GM12872 (cell line): Measurements from ENCODE around the gene ARHGAP30.
A peak's percentile ranks its signal among the peaks of the same experiment; 100 is the strongest.

Source experiments
- CTCF ChIP-seq: IDR thresholded peaks from 3 replicates; pipeline ENCODE4 v1.5.1; 2011; ENCODE audit warnings: low read depth, mild to moderate bottlenecking, low read length, moderate library complexity; ENCODE audit not compliant: insufficient read depth

ARHGAP30 gene

DNA sequence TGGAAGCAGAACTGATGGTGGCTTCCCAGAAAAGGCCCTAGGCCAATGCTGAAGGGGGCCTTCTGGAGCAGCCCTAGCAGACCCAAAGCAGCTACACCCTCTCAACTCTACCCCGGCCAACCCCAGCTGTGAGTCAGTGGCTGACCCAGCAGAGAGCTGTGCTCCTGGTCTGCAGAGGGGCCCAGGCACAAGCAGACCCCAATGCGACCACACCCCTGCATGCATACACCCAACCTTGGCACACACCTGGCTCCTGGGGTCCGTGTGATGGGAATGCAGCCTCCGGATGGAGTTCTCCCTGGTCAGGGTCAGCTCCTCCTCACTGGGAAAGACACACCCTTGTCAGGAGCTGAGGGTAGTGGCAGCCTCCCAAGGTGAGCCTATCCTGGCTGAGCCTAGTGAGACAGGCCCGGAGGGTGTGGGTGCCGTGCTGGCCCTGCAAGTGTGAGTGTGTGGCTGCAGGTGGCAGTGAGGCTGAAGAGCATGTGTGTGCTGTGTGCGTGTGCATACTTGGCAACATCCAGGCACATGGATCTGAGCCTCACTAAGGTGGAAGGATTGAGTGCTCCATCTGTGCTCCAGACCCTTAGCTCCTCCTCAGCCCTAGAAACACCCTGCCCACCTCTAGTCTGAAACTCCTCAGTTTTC is 3.9 kb upstream of the ARHGAP30 start:
- TF ChIP-seq CTCF: no peak

GRCh38 chr1:161072751-161073449 is 3.2 kb upstream of the ARHGAP30 start:
- TF ChIP-seq CTCF: no peak

DNA sequence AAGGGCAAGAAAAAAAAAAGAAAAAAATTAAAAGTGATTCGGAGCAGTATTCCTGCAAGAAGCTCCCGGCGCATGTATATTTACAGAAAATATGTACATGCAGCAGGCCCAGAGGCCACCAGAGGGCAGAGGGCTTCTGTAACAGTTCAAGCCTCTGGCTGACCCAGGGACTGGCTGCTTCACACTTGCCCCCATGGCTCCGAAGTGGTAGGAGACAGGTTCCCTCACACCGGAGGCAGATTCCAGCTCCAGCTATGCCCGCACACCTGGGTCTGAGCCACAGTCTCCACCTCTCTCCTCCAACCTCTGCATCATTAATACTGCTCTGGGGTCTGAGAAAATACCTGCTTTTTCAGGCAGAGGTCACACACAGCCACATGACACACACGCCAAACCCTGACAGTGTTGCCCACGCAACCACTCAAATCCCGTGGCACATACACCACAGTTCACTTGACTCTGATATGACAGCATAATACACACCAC is 2.2 kb upstream of the ARHGAP30 start:
- TF ChIP-seq CTCF: peak; percentile 80

DNA sequence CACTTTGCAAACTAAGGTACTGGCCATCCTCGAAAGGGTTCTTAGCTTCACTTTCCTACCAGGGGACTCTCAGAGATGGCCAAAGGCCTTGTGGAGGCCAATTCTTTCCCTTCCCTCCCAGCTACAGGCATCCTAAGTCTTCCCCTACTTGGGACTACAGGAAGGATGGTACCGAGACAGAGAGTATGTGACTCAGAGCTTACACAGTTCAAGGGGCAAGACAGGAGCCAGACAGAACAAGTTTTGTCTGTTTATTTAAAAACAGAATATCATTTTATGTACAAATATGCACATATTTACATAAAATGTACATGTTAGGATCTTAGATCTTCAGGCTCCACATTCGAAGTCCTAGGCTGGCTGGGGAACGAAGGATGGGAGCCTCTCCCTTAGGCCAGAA is 1.1 kb upstream of the ARHGAP30 start:
- TF ChIP-seq CTCF: no peak

DNA sequence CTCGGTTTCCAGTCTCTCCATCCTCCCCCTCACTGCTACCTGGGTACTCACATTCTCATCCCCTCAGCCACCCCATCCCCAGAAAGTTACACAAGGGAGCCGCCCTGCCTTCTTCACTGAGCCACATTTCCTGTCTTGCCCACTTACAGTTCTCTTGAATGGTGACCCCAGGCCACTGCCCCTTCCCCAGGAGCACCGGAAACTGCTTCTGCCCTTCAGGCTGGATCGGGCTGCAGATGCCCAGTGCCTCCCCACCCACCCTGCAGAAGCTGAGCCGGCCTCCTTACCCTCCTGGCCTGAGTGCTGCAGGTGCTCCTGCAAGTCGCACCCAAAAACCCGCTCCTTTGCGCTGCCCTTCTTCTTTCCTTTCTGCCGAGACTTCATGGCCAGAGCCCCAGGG is 450 bp downstream of the ARHGAP30 start:
- TF ChIP-seq CTCF: no peak

DNA sequence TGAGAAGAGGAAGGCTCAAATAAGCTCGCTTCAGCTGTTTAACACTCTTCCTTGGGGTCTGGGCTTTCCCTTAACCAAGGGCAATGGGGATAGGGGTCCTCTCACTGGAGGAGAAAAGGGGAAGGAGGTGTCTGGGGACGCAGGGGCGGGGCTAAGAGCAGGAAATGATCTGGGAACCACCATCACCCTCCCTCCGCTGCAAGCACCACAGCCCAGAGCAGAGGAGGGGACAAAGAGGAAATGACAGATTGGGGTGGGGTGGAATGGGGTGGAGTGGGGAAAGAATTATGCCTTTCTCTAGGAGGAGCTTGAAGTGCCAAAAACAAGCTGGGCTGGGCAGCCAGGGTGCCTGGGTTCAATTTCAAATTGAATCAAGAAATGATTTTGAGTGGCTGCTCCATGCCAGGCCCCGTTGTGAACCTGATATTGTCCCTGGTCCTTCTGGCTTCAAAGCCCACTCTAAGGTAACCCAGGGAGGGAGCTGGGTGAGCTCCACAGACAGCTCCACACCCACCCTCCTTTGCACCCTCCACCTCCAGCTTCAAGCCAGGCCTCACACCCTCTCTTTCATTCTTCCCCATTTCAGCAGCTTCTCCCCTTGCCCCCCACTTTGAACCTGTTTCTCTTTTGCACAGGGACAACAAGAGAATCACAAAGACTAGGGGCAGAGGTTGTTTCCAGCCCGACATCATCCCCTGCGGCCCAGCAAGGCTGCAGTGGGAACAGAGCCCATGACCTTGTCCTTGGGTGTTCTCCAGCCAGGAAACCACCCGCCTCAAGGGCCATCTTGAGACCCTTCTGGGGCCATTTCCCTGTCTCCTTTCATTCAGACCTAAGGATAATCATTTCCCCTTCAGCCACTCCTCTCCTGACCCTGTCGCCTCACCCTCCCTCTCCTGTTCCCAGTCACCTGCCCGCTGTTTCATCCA is 1.1 kb downstream of the ARHGAP30 start:
- TF ChIP-seq CTCF: no peak

GRCh38 chr1:161066694-161067093 is 3.0 kb downstream of the ARHGAP30 start:
- no peak for TF ChIP-seq CTCF
